Keratinocyte (primary cell): Measurements from ENCODE around the gene C10orf120.

Source experiments
- EZH2 ChIP-seq: IDR thresholded peaks from one replicate; pipeline ENCODE4 v1.6.1; 2012; ENCODE audit warnings: inconsistent platforms, mild to moderate bottlenecking, low read length, moderate library complexity
- TF ChIP-seq, protein P1 (sequence below), 3 experiments: IDR thresholded peaks in 1 of 3; conservative IDR thresholded peaks in 1 of 3; optimal IDR thresholded peaks in 1 of 3; 2 replicates in 2 of 3; 3 replicates in 1 of 3; pipeline versions ENCODE3 to v1.5.1; 2011; ENCODE audit warnings: low read length in 3 of 3, mild to moderate bottlenecking in 3 of 3, moderate library complexity in 2 of 3, control low read depth in 1 of 3, inconsistent platforms in 1 of 3; ENCODE audit not compliant: insufficient read depth in 2 of 3; ENCODE audit errors: extremely low read depth in 1 of 3

DNA sequence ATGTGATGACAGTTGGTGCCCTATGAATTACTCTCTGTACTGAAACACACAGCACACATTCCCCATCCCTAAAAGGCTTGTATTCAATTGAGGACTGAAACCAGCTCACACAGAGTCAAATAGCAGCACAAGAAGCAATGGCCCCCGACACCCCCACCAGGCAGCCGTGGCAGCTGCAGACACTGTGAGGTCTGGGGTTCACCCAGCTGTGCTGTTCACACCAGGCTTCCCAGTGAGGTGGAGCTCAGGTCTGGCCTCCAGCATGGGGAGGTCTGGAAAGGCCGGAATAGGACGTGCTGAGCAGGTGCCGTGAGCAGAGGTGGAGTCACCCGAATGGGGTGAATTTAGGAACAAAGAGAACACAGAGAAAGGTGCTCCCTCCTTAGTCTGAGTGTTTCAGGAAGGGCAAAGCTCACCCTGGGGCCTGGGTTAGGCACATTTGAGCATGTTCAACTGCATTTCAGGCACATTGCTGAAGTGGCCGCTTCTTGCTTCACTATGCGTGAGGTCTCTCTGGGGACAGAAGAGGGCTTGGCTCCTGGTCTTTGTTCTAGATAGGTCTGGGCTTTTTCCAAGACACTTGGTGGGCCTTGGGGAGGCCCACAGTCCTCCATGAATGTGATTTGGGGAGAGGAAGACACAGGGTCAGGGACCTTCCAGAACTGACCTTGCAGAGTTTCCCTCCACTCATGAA lies 41.1 kb downstream of the C10orf120 start:
- TF ChIP-seq EZH2, result no peak
- TF ChIP-seq, protein P1, sequence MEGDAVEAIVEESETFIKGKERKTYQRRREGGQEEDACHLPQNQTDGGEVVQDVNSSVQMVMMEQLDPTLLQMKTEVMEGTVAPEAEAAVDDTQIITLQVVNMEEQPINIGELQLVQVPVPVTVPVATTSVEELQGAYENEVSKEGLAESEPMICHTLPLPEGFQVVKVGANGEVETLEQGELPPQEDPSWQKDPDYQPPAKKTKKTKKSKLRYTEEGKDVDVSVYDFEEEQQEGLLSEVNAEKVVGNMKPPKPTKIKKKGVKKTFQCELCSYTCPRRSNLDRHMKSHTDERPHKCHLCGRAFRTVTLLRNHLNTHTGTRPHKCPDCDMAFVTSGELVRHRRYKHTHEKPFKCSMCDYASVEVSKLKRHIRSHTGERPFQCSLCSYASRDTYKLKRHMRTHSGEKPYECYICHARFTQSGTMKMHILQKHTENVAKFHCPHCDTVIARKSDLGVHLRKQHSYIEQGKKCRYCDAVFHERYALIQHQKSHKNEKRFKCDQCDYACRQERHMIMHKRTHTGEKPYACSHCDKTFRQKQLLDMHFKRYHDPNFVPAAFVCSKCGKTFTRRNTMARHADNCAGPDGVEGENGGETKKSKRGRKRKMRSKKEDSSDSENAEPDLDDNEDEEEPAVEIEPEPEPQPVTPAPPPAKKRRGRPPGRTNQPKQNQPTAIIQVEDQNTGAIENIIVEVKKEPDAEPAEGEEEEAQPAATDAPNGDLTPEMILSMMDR (optimal IDR thresholded peaks at IDR 0.05 in 1 of 3, IDR thresholded peaks at IDR 0.05 in 1 of 3, conservative IDR thresholded peaks at IDR 0.05 in 1 of 3; ENCODE audit: extremely low read depth in 1 of 3, insufficient read depth in 2 of 3, low read length in 3 of 3), result no peak
